NCI-H446 treated with DMSO at 0.1 percent for 48 hours (cell line): ENCODE results near the gene RAB23.

ENCODE experiments used
- DNase-seq: peaks from one replicate; lab custom pipeline; 2025; lab: John Stamatoyannopoulos, UW

RAB23 gene

GRCh38 chr6:57221936-57222742 is at the start of gene RAB23:
Gene RAB23 (minus strand): TSS chr6:57222307. CDS start chr6:57210380, 11,927 bp downstream.
- peak; percentile 68 for DNase-seq

GRCh38 chr6:57268294-57268640 is 46.2 kb upstream of the RAB23 start:
- DNase-seq = no peak

- DNase-seq = peak; percentile 79
Observed at GRCh38 chr6:57267586-57268293, 45.6 kb upstream of the RAB23 start.

- DNase-seq = peak; percentile 10
Observed at GRCh38 chr6:57265755-57266221, 43.7 kb upstream of the RAB23 start.

GRCh38 chr6:57263739-57264138 is 41.6 kb upstream of the RAB23 start:
- no peak for DNase-seq

- DNase-seq = peak; percentile 31
Observed at GRCh38 chr6:57262901-57263694, 41.0 kb upstream of the RAB23 start.

GRCh38 chr6:57262488-57262887 is 40.4 kb upstream of the RAB23 start:
- no peak for DNase-seq

GRCh38 chr6:57261926-57262325 is 39.8 kb upstream of the RAB23 start:
- DNase-seq = peak; percentile 67

GRCh38 chr6:57259064-57259463 is 37.0 kb upstream of the RAB23 start:
- no peak for DNase-seq

- DNase-seq = no peak
Observed at GRCh38 chr6:57257911-57258541, 35.9 kb upstream of the RAB23 start.

- no peak for DNase-seq
Observed at GRCh38 chr6:57256541-57256940, 34.4 kb upstream of the RAB23 start.

- DNase-seq = no peak
Observed at GRCh38 chr6:57255451-57256169, 33.5 kb upstream of the RAB23 start.

GRCh38 chr6:57254055-57254717 is 32.1 kb upstream of the RAB23 start:
- DNase-seq = no peak

- DNase-seq = peak; percentile 7
Observed at GRCh38 chr6:57252975-57253374, 30.9 kb upstream of the RAB23 start.

- DNase-seq = no peak
Observed at GRCh38 chr6:57252137-57252536, 30.0 kb upstream of the RAB23 start.

- no peak for DNase-seq
Observed at GRCh38 chr6:57250348-57250747, 28.2 kb upstream of the RAB23 start.

- no peak for DNase-seq
Observed at GRCh38 chr6:57248311-57248895, 26.3 kb upstream of the RAB23 start.

GRCh38 chr6:57247603-57248002 is 25.5 kb upstream of the RAB23 start:
- no peak for DNase-seq

GRCh38 chr6:57246307-57246706 is 24.2 kb upstream of the RAB23 start:
- DNase-seq = no peak

GRCh38 chr6:57243954-57244353 is 21.8 kb upstream of the RAB23 start:
- DNase-seq = no peak
